ENCODE results near the gene DVL1.
"Not testable (repeated sequence)": the region's sequence is repeated elsewhere in the genome, so short reads cannot be mapped to it uniquely, and the experiment has no call there.

Gene DVL1

GRCh38 chr1:1322952-1323351 lies 26.3 kb downstream of the DVL1 start:
- DNase-seq, result no peak

DNA sequence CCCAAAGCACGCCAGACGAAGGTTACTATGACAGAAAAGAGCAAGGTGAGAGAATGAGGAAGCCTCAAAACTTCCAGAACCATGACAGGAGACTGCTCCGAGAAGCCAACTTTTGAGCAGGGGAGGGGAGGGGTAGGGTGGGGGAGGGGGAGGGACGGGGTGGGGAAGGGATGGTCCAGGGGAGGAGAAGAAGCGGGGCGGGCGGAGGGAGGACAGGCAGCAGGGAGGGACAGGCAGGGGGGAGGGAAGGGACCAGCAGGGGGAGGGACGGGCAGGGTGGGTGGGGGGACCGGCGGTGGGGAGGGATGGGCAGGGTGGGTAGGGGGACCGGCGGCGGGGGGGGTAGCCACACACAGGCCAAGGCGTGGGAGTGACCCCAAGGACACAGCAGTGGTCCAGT lies 26.8 kb downstream of the DVL1 start:
- DNase-seq, result no peak

DNA sequence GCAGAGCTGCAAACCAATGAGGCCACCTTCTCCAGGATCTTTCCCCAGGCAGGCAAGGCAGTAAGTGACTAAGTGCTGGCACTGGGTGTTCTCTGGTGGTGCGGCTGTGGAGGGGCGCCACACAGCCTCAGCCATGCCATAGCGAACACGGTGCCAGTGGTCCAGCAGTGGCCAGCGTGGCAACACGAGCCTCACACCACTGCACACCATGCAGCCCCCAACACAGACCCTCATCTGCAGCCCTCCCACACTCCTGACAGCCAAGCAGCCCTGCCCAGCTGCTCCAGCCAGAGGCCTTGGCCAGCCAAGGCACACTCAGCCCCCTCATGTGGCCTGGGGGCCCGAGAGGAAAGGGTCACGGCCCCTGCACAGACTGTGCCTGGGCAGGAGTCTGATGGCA lies 27.7 kb downstream of the DVL1 start:
- DNase-seq, result no peak

DNA sequence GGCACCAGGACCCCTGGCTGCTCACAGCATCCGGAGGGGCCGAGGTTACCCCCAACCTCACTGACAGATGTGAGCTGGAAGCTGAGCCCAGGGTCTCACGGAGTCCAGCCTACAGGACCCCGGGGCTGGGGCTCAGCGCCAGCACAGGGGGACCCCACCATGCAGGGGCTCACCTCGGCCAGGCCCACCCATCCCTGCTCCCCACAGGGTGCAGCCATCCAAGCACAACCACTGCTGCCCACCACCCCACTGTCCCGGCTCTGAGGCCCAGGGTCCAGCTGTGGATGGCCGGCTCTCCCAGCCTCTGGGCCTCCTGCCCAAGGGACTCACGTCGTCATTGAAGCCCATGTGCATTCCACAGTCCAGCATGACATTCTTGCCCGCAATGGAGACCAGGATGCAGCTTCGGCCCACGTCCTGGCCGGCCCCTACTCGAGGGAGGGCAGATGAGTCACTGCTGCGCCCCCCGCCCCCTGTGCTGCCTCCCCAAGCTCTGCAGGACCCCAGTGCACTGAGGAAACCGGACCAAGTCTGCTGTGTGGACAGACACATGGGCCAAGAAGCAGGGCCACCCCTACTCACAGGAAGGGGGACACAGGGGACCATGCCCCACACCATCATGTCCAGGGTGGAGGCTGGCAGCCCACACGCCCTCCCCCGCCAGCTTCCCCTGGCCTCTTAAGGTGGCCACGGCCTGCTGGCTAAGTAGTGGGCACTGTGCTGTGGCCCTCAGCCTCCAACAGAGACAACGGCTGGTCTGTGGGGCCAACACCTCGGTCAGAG lies 28.4 kb downstream of the DVL1 start:
- no peak for DNase-seq

- DNase-seq, result no peak
These were observed 29.6 kb downstream of the DVL1 start for GRCh38 chr1:1319646-1319941.

- no peak for DNase-seq
These were observed 30.2 kb downstream of the DVL1 start for GRCh38 chr1:1318777-1319645.

DNA sequence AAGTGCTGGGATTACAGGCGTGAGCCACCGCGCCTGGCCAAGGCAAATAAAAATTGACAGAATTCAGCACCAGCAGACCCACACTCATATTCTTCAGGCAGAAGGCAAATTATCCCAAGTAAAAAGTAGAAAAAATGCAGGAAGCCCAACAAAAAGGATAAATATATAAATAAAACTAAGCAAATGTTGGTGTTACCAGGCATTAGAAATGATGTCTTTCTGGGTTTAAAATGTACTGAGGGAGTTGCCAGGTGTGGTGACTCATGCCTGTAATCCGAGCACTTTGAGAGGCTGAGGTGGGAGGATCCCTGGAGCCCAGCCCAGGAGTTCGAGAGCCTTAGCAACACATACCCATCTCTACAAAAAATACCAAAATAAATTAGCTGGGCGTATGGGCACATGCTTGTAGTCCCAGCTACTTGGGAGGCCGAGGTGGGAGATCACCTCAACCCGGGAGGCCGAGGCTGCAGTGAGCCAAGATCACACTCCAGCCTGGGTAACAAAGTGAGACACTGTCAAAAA lies 31.0 kb downstream of the DVL1 start:
- DNase-seq, result peak; percentile 67

GRCh38 chr1:1317420-1317819 lies 31.8 kb downstream of the DVL1 start:
- DNase-seq, result no peak

DNA sequence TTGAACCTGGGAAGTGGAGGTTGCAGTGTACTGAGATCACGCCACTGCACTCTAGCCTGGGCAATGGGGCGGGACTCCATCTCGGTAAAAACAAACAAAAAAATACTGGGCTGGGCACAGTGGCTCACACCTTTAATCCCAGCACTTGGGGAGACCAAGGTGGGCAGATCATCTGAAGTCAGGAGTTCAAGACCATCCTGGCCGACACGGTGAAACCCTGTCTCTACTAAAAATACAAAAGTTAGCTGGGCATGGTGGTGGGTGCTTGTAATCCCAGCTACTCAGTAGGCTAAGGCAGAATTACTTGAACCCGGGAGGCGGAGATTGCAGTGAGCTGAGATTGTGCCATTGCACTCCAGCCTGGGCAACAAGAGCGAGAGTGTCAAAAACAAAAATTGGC lies 33.0 kb downstream of the DVL1 start:
- not testable (repeated sequence) for DNase-seq

DNA sequence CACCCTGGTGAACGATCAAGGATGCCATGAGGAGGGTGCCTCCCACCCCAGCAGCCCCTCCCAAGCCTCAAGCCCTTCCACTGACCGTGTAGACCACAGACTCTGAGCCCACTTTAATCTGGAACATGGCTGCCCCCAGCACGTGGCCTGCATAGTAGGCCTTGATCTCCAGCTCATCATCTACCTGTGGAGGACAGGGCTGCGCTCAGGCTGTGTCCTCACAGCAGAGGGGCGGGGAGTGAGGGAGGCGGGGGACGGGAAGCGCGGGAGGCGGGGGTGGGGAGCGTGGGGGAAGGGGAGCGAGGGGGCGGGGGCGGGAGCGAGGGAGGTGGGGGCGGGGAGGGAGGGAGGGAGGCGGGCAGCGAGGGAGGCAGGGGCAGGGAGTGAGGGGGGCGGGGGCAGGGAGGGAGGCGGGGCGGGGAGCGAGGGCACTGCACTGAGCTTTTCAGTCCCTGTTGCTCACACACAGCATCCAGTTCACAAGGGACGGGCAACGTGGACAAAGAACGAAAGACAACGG lies 33.7 kb downstream of the DVL1 start:
- DNase-seq, result no peak

GRCh38 chr1:1314678-1315335 lies 34.4 kb downstream of the DVL1 start:
- no peak for DNase-seq

DNA sequence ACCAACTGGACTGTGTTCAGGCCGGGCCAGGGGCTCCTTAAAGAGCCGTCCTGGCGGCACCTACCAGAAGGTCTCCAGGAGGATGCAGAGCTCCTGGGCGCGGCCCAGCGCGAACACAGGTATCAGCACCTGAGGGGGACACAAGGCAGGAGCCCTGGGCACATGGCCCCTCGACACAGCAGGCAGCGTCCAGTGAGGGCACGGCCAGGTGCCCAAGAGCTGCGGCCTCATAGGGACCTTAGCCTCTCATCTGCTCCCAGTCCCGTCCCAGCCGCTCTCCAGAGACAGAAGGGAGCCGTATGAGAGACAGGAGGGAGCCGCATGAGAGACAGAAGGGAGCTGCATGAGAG lies 35.0 kb downstream of the DVL1 start:
- DNase-seq, result no peak

DNA sequence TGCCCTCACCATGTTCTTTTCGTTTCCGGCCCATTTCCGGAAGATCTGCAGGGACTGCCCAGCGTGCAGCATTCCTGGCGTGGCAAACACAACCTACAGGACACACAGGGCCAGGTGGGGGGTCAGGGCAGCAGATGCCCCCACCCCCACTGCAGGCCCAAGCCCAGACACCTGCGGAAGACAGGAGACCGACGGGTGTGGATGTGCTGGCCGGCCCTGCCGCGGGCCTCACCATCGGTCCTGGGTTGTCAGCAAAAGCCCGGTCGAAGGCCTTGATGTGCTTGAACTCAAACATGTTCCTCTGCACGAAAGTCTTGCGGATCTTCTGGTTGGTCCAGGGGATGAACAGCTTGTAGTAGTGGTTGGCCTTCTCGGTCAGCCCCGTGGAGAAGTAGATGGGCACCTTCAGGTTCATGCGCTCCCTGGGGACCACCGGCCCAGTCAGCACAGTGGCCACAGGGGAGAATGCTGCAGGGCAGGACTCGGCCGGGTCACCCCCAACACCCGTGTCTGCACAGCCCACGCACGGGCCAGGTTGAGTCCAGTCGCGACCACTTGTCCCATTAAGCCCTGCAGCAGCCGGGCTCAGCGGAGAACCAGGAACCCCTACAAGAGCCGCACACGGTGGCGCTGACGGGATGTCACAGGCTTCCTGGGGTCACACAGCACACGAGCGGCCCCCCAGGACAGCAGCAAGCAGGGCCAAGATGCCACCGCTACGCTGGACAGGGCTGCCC lies 35.5 kb downstream of the DVL1 start:
- no peak for DNase-seq

- no peak for DNase-seq
These were observed 36.5 kb downstream of the DVL1 start for GRCh38 chr1:1312450-1313314.

DNA sequence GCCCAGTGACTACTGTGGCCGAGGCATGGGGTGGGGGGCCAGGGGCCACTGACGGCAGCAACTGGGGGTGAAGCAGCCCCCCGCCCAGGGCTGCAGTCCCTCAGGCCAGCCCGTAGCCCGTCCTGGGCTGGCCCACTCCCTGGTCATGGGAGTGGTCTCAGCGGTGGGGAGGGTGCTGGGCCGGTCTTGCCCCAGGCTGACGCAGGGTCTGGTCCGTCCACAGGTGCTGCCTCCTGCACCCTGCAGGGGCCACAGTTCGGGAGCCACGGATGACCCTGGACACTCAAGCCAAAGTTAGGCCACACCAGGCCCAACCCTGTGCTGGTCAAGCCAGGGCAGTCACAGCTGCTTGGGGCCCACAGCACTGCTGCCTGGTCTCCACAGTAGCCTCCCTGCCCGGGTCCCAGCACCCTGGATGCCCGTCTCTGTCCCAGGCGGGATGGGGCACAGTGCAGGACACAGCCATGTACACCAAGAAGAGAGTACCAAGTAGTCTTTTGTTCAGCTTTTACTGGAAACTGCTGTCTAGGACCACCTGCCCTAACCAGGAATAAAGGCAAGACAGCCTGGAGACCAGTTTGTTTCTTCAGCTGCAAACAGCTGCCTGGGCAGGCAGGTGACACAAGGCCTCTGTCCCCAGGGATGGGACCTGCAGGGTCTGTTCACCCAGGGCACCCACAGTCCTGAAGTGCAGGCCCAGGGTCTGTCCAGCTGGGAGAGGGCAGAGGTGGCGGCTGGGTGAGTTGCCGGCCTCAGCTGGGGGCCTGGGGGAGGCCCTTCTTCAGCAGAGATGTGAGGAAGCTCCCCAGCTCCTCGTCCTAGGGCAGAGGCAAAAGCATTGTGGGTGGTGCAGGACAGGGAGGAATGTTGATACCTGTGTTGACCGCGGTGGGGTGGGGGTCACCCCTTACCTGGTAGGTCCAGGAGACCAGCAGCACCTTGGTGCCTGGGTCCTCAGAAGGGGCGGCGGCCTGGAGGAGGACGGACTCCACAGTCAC lies 37.8 kb downstream of the DVL1 start:
- DNase-seq, result no peak

DNA sequence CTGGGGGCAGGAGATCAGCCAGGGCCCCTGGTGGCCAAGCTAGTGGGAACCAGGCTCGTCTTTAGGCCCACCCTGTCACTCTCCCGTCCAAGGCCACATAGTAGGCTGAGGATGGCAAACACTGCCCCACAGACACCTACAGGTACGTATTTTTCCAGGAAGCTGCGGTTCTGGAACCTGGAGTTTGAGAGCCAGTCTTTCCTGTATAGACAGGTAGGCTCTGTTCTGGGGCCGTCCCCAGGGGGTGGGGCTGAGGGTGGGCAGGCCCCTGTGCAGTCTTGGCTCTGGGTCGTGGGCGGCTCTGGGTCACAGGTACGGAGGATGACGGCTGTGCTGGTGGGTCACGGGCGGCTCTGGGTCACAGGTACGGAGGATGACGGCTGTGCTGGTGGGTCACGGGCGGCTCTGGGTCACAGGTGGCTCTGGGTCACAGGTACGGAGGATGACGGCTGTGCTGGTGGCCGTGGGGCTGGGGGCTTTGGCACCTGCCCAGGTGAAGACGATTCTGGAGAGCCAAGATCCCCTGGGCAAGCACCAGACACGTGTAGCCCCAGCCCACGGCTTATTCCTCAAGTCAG lies 38.7 kb downstream of the DVL1 start:
- no peak for DNase-seq

GRCh38 chr1:1310109-1310385 lies 39.2 kb downstream of the DVL1 start:
- DNase-seq, result no peak

DNA sequence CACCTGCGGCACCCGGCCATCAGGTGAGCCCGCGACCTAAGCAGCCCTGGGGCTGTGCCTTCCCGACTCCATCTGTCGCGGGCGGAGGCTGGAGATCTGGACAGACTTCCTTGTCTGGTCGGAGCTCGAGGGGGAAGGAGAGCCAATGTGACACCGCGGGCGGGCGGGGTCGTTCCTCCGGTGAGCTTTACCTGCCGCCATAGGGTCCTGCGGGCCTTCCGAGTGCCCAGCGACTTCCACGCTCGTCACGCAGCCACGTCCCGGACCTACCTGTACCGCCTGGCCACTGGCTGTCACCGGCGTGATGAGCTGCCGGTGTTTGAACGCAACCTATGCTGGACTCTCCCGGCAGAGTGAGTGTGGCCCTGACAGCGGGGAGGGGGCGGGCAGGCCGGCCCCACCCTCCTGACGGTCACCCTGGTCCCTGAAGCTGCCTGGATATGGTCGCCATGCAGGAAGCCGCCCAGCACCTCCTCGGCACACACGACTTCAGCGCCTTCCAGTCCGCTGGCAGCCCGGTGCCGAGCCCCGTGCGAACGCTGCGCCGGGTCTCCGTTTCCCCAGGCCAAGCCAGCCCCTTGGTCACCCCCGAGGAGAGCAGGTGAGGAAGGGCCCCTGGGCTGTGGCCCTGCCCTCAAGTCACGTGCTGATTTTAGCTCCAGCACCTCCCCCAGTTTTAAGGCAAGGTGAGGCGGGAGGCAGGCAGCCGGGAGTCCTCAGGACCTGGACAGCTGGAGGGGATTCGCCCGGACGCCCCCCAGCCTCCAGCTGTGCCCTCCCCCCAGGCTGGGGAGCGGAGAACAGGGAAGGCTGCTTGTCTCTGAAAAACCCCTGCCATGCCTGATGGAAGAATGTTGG lies 39.7 kb downstream of the DVL1 start:
- no peak for DNase-seq

DNA sequence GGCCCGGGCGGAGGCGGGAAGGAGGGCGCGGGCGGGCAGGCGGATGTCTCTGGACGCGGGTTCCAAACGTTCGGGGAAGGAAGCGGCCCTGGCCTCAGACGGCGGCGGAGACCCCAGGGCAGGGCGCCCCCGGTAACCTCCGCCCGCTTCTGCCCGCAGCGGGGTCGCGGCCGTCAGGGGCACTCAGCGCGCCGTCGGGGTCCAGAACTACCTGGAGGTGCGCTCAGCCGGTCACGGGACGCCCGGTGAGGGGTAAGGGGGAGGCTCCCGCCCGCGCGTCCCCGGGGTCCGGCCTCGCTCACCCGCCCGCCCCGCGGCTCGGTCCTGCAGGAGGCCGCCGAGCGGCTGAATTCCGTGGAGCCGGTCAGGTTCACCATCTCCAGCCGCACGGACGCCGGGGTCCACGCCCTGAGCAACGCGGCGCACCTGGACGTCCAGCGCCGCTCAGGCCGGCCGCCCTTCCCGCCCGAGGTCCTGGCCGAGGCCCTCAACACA lies 40.4 kb downstream of the DVL1 start:
- no peak for DNase-seq

Data from NCI-H2029 treated with DMSO at 0.1 percent for 48 hours (cell line).